ENCODE results near the gene LEUTX.

DNA sequence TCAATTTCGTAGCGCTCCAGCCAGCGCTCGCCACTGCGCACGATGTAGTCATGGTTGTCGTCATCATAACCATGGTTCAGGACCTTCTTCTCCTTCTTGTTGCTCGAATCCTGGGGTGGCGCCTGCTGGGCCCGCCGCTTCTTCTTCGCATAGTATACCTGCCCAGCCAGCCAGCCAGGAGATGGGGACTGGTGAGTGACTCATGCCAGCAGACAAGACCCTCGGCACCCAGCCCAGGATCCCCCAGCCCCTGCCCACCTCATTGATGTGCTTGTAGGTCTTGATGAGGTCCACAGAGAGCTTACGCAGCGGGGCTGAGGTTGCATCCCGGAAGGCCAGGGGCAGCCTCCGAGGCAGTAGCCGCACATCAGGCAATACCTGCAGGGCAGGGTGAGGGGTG lies 51.8 kb downstream of the LEUTX start:
- TF ChIP-seq POLR2A (IDR thresholded peaks at IDR 0.05; ENCODE audit: low read depth, low read length) (no peak), POLR2AphosphoS5 (IDR thresholded peaks at IDR 0.05; ENCODE audit: low read depth, low read length) (no peak), TAF1 (IDR thresholded peaks at IDR 0.05; ENCODE audit: borderline replicate concordance, low read depth, low read length) (no peak)

Measured in GM12892 (cell line).